ENCODE data around the gene RTN4IP1. TPM values are rescaled to one million over a fixed set of nuclear protein-coding genes. Genes with fewer than 3 reads are reported as not detected.

The RTN4IP1 gene
- total and polyA plus RNA-seq, 10 of the 15 experiments (the other 5 are each of a cell fraction or from before 2014, with no cell fraction given), result 8.2 to 17.0 (median 9.8) TPM

GRCh38 chr6:106670236-106670635 lies 40.9 kb upstream of the RTN4IP1 start:
- FAIRE-seq (no peak), ATAC-seq (no peak), DNase-seq (ENCODE audit: low read depth, low spot score) (no peak)
- intact Hi-C loops (cut with micrococcal nuclease; ENCODE audit: unreplicated experiment) (no loop called here), in situ Hi-C loops (cut with MboI) (no loop called here)
- no peaks in the 10 kb centered on the region for H3K27me3 ChIP-seq (replicated peaks in 1 of 2; ENCODE audit: control insufficient read depth in 2 of 2, insufficient read depth in 2 of 2, low read length in 1 of 2)
- H4K20me1 ChIP-seq (ENCODE audit: control insufficient read depth, insufficient read depth), result no peaks in the 10 kb centered on the region
- whole genome bisulfite sequencing (ENCODE audit: insufficient coverage, insufficient replicate concordance, low lambda C conversion rate, missing lambda C conversion rate), result 97% methylated on average over 6 of the region's 6 CpGs
- ChIA-PET SMC1A (ENCODE audit: uncharacterized antibody, unreplicated experiment) (interaction anchor here (0.6 to 1.1 kb wide), 3 partner anchors 25 to 309 kb away, joined by 3 read pairs; no protein-coding TSS in a partner anchor), CTCF (no interaction called here), POLR2A (interaction anchor here (0.6 kb wide), 1 partner anchor 789 kb away, joined by 3 read pairs; no protein-coding TSS in a partner anchor), RAD21 (ENCODE audit: unreplicated experiment) (no interaction called here)
- H3K79me2 ChIP-seq (ENCODE audit: control insufficient read depth, insufficient read depth, low read length), result no peaks in the 10 kb centered on the region
- H3K27ac ChIP-seq (ENCODE audit: control insufficient read depth, insufficient read depth), result no peak overlapping the region
- no TSS peak for BruUV-seq (replicated peaks)
- H3K4me3 ChIP-seq, result no peak overlapping the region
- TF ChIP-seq HDAC2 (IDR thresholded peaks at IDR 0.05) (no peak), POLR2A (IDR thresholded peaks at IDR 0.05; ENCODE audit: low read depth, low read length) (no peak), SUPT20H (IDR thresholded peaks at IDR 0.05; ENCODE audit: borderline replicate concordance, control insufficient read depth, low read depth, low read length) (no peak), ZBTB4 (CRISPR knock-in tag; IDR thresholded peaks at IDR 0.05) (no peak), FOXK2 (IDR thresholded peaks at IDR 0.05) (no peak), RAD21 (IDR thresholded peaks at IDR 0.05; ENCODE audit: insufficient read depth, low read depth, low read length) (no peak), MLLT1 (IDR thresholded peaks at IDR 0.05) (no peak), ETV6 (conservative IDR thresholded peaks at IDR 0.05 in 1 of 2, IDR thresholded peaks at IDR 0.05 in 1 of 2; ENCODE audit: borderline replicate concordance in 1 of 2, low read depth in 1 of 2) (no peak), MTA3 (IDR thresholded peaks at IDR 0.05; ENCODE audit: borderline replicate concordance, low read length) (no peak), POU2F2 (IDR thresholded peaks at IDR 0.05; ENCODE audit: borderline replicate concordance, low read depth, low read length) (no peak), NRF1 (conservative IDR thresholded peaks at IDR 0.05; ENCODE audit: low read depth, low read length) (no peak)
- TF ChIP-seq, protein P1, sequence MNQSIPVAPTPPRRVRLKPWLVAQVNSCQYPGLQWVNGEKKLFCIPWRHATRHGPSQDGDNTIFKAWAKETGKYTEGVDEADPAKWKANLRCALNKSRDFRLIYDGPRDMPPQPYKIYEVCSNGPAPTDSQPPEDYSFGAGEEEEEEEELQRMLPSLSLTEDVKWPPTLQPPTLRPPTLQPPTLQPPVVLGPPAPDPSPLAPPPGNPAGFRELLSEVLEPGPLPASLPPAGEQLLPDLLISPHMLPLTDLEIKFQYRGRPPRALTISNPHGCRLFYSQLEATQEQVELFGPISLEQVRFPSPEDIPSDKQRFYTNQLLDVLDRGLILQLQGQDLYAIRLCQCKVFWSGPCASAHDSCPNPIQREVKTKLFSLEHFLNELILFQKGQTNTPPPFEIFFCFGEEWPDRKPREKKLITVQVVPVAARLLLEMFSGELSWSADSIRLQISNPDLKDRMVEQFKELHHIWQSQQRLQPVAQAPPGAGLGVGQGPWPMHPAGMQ (IDR thresholded peaks at IDR 0.05; ENCODE audit: borderline replicate concordance), result no peak
- no peak overlapping the region for H3K4me2 ChIP-seq (ENCODE audit: control insufficient read depth, insufficient read depth)
- H3K9me3 ChIP-seq (replicated peaks; ENCODE audit: control insufficient read depth, insufficient read depth, low read length), result no peaks in the 10 kb centered on the region
- peaks cover 4% of the 10 kb centered on the region; the same call in 1 of the 2 replicates for H3K4me1 ChIP-seq (ENCODE audit: control insufficient read depth, insufficient read depth, low read length)
- no peak overlapping the region for H3K9ac ChIP-seq (ENCODE audit: control insufficient read depth, insufficient read depth, low read length)
- H3K36me3 ChIP-seq (ENCODE audit: control insufficient read depth in 2 of 2, insufficient read depth in 2 of 2, low read length in 1 of 2), result no peaks in the 10 kb centered on the region
- no peak overlapping the region for H2AFZ ChIP-seq (ENCODE audit: control insufficient read depth, low read depth, low read length)

Measured in GM12878 (cell line).